GM19239 (cell line): ENCODE measurements around the gene STRIP1.

ENCODE experiments used
- DNase-seq: peaks from one replicate; pipeline ENCODE4 v3.0.0; 2011; ENCODE audit warnings: low spot score; ENCODE audit not compliant: insufficient read length
- FAIRE-seq: peaks from 2 replicates; lab custom pipeline; 2011; peaks lifted over from hg19 to GRCh38; lab: Jason Lieb, UNC

Gene STRIP1

GRCh38 chr1:110088739-110089316, 54.4 kb downstream of the STRIP1 start:
- FAIRE-seq (no peak), DNase-seq (no peak)

DNA sequence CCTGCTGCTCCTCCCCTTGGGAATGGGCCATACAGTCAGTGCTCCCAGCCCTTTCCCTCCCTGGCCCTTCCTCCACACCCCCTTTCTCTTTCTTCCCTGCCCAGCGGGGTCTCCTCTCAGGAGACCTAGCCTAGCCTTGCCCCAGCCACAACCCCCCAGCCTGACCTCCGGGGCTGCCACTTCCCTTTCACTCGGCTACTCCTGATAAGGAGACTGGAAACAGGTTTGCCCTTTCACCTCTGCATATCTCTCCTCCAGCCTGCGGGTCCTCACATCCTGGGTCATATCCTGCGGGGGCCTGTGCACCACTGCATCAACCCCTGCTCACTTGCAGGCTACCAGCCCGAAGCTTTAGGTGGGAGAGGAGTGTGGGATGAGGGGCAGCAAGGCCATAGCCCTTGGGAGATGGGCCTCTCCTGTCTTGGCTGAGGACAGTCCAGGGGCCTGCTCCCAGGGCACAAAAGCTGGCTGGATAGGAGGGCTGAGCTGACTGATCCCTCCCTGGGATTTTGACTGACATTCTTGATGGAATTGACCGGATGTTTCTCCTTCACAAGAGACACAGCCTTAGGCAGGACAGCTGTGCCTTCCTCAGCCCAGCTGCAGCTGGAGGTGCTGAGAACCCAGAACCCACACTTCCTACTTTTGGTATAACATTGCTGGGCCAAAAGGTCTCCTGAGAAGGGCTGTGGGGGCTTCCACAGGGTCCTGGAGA, 55.3 kb downstream of the STRIP1 start:
- FAIRE-seq: no peak
- no peak for DNase-seq

DNA sequence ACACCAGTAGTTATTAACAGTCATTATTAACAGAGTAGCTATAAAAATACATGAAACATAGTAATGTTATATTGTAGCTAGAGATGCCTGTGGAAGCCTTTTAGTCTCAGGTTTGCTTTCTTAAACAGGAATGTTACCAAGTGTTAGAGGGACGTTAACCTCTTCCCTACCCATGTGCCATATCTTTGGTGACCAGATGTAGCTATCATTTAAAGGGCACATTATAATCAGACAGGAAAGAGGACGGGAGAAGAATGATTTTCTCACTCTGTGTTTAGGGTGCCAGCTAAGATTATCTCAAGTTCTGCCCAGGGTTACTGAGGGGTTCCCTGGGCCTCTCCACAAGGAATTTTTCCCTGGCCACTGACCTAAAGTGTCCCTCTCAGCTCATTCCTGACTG, 57.0 kb downstream of the STRIP1 start:
- FAIRE-seq (no peak), DNase-seq (no peak)

DNA sequence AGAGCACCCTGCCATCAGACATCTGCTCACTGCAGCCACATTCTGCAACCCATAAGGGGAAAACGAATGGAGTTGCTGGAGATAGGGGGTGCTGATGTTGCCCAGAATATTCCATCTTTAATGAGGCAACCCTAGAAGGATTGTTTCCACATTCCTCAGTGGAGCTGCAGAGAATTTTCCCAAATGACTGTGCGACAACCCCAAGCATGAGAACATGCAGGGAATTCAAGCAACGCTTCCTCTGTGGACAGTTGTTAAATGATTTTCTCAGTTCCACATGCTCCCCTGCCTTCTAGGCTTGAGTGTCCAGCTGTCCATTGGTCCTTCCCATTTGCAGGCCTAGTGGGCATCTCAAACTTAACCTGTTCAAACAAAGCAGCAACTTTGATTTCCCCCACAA, 57.4 kb downstream of the STRIP1 start:
- no peak for DNase-seq

GRCh38 chr1:110092991-110093390, 58.6 kb downstream of the STRIP1 start:
- DNase-seq (no peak), FAIRE-seq (no peak)

More for the DNA sequence above, 57.4 kb downstream of the STRIP1 start:
- FAIRE-seq: no peak

GRCh38 chr1:110094931-110095654, 60.7 kb downstream of the STRIP1 start:
- DNase-seq (no peak), FAIRE-seq (no peak)

DNA sequence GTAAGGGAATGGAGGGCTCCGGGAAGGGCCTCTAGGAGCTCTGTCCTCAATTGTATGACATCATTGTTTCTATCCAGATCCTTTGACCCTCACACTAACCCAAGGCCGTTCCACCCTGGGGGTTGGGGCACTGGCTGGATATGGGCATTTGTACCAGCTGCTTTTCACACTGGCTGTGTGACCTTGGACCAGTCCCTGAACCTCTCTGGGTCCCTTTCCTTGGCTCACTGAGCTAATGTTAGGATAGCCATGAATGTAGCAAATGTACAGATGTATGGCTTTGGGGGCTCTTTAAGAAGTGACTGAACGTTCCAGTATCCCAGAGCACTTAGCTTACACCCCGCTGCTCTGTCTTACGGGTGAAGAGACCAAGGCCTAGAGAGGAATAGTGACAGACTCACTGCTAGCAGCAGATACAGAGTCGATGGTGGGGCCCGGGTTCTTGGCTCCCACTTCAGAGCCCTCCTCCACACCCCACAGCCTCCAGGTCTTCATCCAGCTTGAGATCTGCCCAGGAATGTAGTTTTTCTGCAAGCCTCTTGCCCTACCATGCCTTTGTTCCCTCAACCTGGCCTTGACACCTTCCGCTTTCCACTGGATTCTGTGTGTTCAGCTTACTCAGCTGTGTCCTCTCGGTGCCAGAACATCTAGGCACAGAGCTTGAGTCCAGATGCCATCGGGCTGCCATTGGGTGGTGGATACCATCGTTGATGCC, 63.2 kb downstream of the STRIP1 start:
- DNase-seq (no peak), FAIRE-seq (no peak)

- FAIRE-seq: no peak
- DNase-seq: no peak
Observed at GRCh38 chr1:110098222-110099026, 64.0 kb downstream of the STRIP1 start.

DNA sequence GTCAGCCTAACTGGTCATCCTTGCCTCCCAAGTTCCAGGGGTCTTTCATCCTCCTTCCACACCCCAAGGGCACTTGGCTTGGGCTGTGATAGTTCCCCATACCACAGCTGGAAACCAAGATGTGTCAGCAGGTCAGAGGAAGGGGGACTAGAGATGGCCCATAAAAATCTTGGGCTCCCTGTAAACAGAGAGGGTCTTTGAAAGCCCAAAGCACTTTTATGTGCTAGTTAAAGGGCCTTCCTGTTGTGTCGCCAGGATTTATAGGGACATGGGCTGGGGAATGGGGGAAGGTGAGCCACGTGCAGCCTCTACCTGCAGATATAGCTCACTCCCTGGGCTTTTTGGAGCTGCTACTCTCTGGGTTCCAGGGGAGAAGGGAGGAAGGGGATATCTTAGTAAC, 65.9 kb downstream of the STRIP1 start:
- DNase-seq: no peak
- no peak for FAIRE-seq

- DNase-seq: no peak
- no peak for FAIRE-seq
Observed at GRCh38 chr1:110102081-110102480, 67.7 kb downstream of the STRIP1 start.
